Measurements from ENCODE around the gene SLX1A.

DNA sequence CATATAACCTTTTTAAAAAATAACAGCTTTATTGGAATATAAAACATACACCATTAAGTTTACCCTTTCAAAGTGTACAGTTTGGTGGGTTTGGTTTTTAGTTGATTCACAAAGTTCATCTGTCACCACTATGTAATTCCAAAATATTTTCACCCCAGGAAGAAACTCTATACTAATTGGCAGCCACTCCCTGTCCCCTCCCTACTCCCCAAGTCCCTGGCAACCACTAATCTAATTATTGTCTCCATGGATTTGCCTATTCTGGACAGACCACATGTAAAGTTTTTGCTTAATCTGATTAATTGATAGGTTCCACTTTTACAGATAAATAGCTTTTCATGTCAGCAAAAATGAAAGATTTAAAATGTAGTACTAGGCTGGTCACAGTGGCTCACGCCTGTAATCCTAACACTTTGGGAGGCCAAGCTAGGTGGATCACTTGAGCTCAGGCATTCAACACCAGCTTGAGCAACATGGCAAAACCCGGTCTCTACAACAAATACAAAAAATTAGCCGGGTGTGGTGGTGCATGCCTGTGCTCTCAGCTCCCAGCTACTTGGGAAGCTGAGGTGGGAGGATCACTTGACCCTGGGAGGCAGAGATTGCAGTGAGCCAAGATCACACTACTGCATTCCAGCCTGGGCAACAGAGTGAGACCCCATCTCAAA is 45.7 kb upstream of the SLX1A start:
- TF ChIP-seq, protein P1, sequence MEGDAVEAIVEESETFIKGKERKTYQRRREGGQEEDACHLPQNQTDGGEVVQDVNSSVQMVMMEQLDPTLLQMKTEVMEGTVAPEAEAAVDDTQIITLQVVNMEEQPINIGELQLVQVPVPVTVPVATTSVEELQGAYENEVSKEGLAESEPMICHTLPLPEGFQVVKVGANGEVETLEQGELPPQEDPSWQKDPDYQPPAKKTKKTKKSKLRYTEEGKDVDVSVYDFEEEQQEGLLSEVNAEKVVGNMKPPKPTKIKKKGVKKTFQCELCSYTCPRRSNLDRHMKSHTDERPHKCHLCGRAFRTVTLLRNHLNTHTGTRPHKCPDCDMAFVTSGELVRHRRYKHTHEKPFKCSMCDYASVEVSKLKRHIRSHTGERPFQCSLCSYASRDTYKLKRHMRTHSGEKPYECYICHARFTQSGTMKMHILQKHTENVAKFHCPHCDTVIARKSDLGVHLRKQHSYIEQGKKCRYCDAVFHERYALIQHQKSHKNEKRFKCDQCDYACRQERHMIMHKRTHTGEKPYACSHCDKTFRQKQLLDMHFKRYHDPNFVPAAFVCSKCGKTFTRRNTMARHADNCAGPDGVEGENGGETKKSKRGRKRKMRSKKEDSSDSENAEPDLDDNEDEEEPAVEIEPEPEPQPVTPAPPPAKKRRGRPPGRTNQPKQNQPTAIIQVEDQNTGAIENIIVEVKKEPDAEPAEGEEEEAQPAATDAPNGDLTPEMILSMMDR (IDR thresholded peaks at IDR 0.05), result no peak
- TF ChIP-seq EP300 (IDR thresholded peaks at IDR 0.05) (no peak), POLR2AphosphoS5 (IDR thresholded peaks at IDR 0.05) (no peak)

All from gastroesophageal sphincter (tissue), 3 donors.